ENCODE results near the gene ENO3. TPM values are rescaled to one million over a fixed set of nuclear protein-coding genes. Genes with fewer than 3 reads are reported as not detected.

ENO3 gene
- total RNA-seq, 1 experiment from 2014 or later = 24.6 TPM

DNA sequence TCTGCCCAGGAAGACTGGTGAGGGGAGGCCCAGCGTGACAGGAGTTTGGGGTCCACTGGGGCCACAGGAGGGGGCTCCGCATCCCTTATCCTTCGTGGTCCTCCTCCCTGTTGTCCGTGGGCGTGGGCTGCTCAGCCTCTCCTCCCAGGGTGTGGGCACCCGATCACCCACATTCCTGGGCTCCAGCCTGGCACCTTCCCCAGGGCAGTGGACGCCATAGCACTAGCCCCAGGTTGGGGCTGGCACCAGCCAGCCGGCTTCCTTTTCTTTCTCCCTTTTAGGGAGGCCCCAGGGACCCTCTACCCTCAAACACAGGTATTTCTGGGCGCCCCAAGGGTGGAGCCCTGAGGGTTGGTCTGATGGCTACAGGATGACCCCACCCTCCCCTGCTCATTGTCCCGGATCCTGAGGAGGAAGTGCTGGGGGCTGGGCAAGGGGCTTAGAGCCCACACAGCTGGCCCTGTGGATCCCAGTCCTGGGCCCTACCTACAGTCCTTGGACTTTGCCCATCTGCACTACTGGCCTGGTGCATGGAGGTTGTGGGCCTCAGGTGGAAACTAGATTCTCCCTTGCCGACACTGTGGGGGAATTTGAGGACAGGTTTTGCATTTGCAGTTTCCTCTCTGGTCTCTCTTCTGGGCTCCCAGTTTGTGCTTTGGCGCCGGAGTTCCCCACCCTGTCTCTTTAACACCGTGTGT is 48.0 kb downstream of the ENO3 start:
- Histone ChIP-seq H3K4me1 (ENCODE audit: control insufficient read depth in 1 of 2, insufficient read depth in 2 of 2, low read length in 2 of 2) (peaks cover 16 to 31% of the 10 kb centered on the region in 2 experiments), H3K36me3 (ENCODE audit: control insufficient read depth in 1 of 2, insufficient read depth in 2 of 2, low read length in 2 of 2) (peaks cover 17 to 21% of the 10 kb centered on the region in 2 experiments), H4K20me1 (ENCODE audit: insufficient read depth) (no peaks in the 10 kb centered on the region), H3K9me2 (ENCODE audit: insufficient read depth) (no peaks in the 10 kb centered on the region), H2AFZ (ENCODE audit: low read depth, low read length, poor library complexity, severe bottlenecking) (no peak overlapping the region), H3K79me2 (ENCODE audit: insufficient read depth, low read length) (peaks cover 34% of the 10 kb centered on the region), H3K27ac (ENCODE audit: low read depth, low read length) (peak overlapping the region; percentile 93), H3K9me3 (ENCODE audit: control insufficient read depth in 1 of 2, insufficient read depth in 1 of 2, low read depth in 1 of 2, low read length in 2 of 2) (no peaks in the 10 kb centered on the region), H3K4me2 (ENCODE audit: low read length) (peak overlapping the region; percentile 99), H3K4me3 (replicated peaks in 1 of 2; ENCODE audit: low read depth in 1 of 2, low read length in 2 of 2) (peak overlapping the region; percentile 92 to 95), H3K27me3 (ENCODE audit: insufficient read depth, low read length) (no peaks in the 10 kb centered on the region), H3K9ac (ENCODE audit: low read length) (peak overlapping the region; percentile 90)
- POLR2A ChIA-PET = no interaction called here
- ATAC-seq (no peak; the same call in 1 of the 2 replicates), DNase-seq (ENCODE audit: low read depth, low spot score) (no peak)
- no TSS peak for BruUV-seq (replicated peaks)
- RAD21 ChIA-PET (ENCODE audit: low non-redundant PET in 1 of 2, low total read pairs in 2 of 2, uncharacterized antibody in 2 of 2, unreplicated experiment in 2 of 2) = no interaction called here
- intact Hi-C loops (cut with micrococcal nuclease) = no loop called here
- TF ChIP-seq CTCF (IDR thresholded peaks at IDR 0.05 in 2 of 3, conservative IDR thresholded peaks at IDR 0.05 in 1 of 3; ENCODE audit: borderline replicate concordance in 1 of 3, insufficient read depth in 1 of 3, low read depth in 2 of 3, low read length in 2 of 3) (no peak), SP1 (IDR thresholded peaks at IDR 0.05; ENCODE audit: low read depth) (no peak), SRF (IDR thresholded peaks at IDR 0.05; ENCODE audit: low read depth) (no peak), ZBTB33 (IDR thresholded peaks at IDR 0.05; ENCODE audit: extremely low read depth, insufficient replicate concordance, low read length) (no peak), EZH2phosphoT487 (IDR thresholded peaks at IDR 0.05; ENCODE audit: borderline replicate concordance) (no peak), FOSL1 (IDR thresholded peaks at IDR 0.05; ENCODE audit: low read depth) (no peak), REST (IDR thresholded peaks at IDR 0.05; ENCODE audit: low read depth) (no peak), RAD21 (IDR thresholded peaks at IDR 0.05; ENCODE audit: low read depth) (no peak), POLR2A (IDR thresholded peaks at IDR 0.05; ENCODE audit: borderline replicate concordance, extremely low read depth, insufficient read depth, insufficient read length) (no peak), TCF7L2 (IDR thresholded peaks at IDR 0.05; ENCODE audit: borderline replicate concordance, extremely low read depth, insufficient read depth, insufficient read length) (no peak), CEBPB (IDR thresholded peaks at IDR 0.05; ENCODE audit: low read depth) (no peak), ELF1 (IDR thresholded peaks at IDR 0.05; ENCODE audit: borderline replicate concordance, low read depth) (no peak), YY1 (IDR thresholded peaks at IDR 0.05; ENCODE audit: extremely low read depth, insufficient replicate concordance, low read depth, low read length) (no peak)
- TF ChIP-seq, protein P1, sequence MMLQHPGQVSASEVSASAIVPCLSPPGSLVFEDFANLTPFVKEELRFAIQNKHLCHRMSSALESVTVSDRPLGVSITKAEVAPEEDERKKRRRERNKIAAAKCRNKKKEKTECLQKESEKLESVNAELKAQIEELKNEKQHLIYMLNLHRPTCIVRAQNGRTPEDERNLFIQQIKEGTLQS (IDR thresholded peaks at IDR 0.05) = no peak
- CTCF ChIA-PET = no interaction called here
